SU-DHL-6 (cell line): ENCODE measurements around the gene SKA1.

ENCODE experiments used
- CTCF ChIP-seq: fragments of 200-600 bp; sonication (generic); IDR thresholded peaks from one replicate; pipeline ENCODE4 v1.5.1; 2017; ENCODE audit warnings: antibody characterized with exemption, mild to moderate bottlenecking, low read length, moderate library complexity; ENCODE audit not compliant: insufficient read depth, poor library complexity, severe bottlenecking
- EZH2phosphoT487 ChIP-seq: fragments of 200-600 bp; sonication (generic), shearing (Covaris generic); conservative IDR thresholded peaks from 2 replicates; pipeline ENCODE4 v1.6.1; 2018; ENCODE audit warnings: mild to moderate bottlenecking, antibody characterized with exemption, low read length, moderate library complexity, mixed read lengths

GRCh38 chr18:50359806-50360205, 15.0 kb upstream of the SKA1 start:
- no peak for TF ChIP-seq CTCF
- no peak for TF ChIP-seq EZH2phosphoT487
